Loucy (cell line): ENCODE measurements around the gene ZNF14.

Experiments
- EZH2phosphoT487 ChIP-seq: fragments of 200-600 bp; IDR thresholded peaks from 2 replicates; pipeline ENCODE4 v1.6.1; 2018; ENCODE audit warnings: antibody characterized with exemption, mild to moderate bottlenecking, moderate library complexity, borderline replicate concordance
- TF ChIP-seq, protein P1 (sequence below): fragments of 200-600 bp; sonication (generic); conservative IDR thresholded peaks from 2 replicates; pipeline ENCODE4 v1.5.1; 2014; ENCODE audit warnings: mild to moderate bottlenecking, antibody characterized with exemption, low read length

DNA sequence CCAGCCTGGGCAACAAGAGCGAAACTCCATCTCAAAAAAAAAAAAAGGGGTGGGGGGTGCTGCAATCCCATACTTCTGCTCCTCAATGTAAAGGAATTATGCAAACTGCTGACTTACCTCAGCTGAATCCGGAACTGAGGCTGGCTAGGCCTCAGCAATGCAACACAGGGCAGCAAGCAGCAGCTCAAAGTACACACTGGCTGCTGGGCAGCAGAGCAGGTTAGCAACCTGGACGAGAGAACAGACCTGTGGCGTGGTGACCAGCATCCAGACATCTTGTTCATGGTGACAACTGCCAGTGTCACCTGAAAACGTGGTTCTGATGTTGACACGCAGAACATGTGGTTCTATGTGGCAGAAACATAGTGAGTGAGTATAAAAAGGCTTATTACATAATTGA is 28.1 kb downstream of the ZNF14 start:
- TF ChIP-seq, protein P1, sequence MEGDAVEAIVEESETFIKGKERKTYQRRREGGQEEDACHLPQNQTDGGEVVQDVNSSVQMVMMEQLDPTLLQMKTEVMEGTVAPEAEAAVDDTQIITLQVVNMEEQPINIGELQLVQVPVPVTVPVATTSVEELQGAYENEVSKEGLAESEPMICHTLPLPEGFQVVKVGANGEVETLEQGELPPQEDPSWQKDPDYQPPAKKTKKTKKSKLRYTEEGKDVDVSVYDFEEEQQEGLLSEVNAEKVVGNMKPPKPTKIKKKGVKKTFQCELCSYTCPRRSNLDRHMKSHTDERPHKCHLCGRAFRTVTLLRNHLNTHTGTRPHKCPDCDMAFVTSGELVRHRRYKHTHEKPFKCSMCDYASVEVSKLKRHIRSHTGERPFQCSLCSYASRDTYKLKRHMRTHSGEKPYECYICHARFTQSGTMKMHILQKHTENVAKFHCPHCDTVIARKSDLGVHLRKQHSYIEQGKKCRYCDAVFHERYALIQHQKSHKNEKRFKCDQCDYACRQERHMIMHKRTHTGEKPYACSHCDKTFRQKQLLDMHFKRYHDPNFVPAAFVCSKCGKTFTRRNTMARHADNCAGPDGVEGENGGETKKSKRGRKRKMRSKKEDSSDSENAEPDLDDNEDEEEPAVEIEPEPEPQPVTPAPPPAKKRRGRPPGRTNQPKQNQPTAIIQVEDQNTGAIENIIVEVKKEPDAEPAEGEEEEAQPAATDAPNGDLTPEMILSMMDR: no peak
- TF ChIP-seq EZH2phosphoT487: no peak
